GM19438 (cell line): Measurements from ENCODE around the gene SMARCB1.

Source experiments
- ATAC-seq: cut with Tn5 transposase; IDR thresholded peaks from one replicate; pipeline ENCODE4 v1.9.1; 2021; ENCODE audit warnings: low read depth; ENCODE audit not compliant: unreplicated experiment

The SMARCB1 gene

GRCh38 chr22:23828800-23829680 lies 42.3 kb downstream of the SMARCB1 start:
- no peak for ATAC-seq

- ATAC-seq, result no peak
These were observed 43.1 kb downstream of the SMARCB1 start for GRCh38 chr22:23829845-23830372.

- no peak for ATAC-seq
These were observed 44.5 kb downstream of the SMARCB1 start for GRCh38 chr22:23831261-23831660.

GRCh38 chr22:23831781-23832180 lies 45.0 kb downstream of the SMARCB1 start:
- ATAC-seq, result no peak

- ATAC-seq, result no peak
These were observed 45.7 kb downstream of the SMARCB1 start for GRCh38 chr22:23832226-23833016.

- ATAC-seq, result no peak
These were observed 46.4 kb downstream of the SMARCB1 start for GRCh38 chr22:23833017-23833751.

GRCh38 chr22:23833911-23834317 lies 47.1 kb downstream of the SMARCB1 start:
- ATAC-seq, result no peak

- no peak for ATAC-seq
These were observed 47.6 kb downstream of the SMARCB1 start for GRCh38 chr22:23834406-23834792.

- ATAC-seq, result no peak
These were observed 48.2 kb downstream of the SMARCB1 start for GRCh38 chr22:23834793-23835483.

GRCh38 chr22:23835484-23836144 lies 48.8 kb downstream of the SMARCB1 start:
- ATAC-seq, result no peak

- no peak for ATAC-seq
These were observed 49.5 kb downstream of the SMARCB1 start for GRCh38 chr22:23836281-23836680.

GRCh38 chr22:23836692-23837495 lies 50.1 kb downstream of the SMARCB1 start:
- ATAC-seq, result no peak

GRCh38 chr22:23837496-23837859 lies 50.7 kb downstream of the SMARCB1 start:
- ATAC-seq, result no peak

- no peak for ATAC-seq
These were observed 51.3 kb downstream of the SMARCB1 start for GRCh38 chr22:23837911-23838680.

GRCh38 chr22:23838681-23839468 lies 52.1 kb downstream of the SMARCB1 start, which contains the start of gene DERL3:
DERL3 (minus strand) TSS chr22:23839006; CDS start chr22:23838987, 19 bp downstream.
- ATAC-seq, result peak; percentile 83

GRCh38 chr22:23840026-23840425 lies 53.3 kb downstream of the SMARCB1 start:
- no peak for ATAC-seq

- ATAC-seq, result no peak
These were observed 54.5 kb downstream of the SMARCB1 start for GRCh38 chr22:23841292-23841691.
